ENCODE results near the gene ECSCR.
"Not testable (repeated sequence)": the region's sequence is repeated elsewhere in the genome, so short reads cannot be mapped to it uniquely, and the experiment has no call there.

Gene ECSCR

GRCh38 chr5:139413153-139413552, 49.4 kb downstream of the ECSCR start:
- Mint-ChIP-seq H3K27ac (peak overlapping the region in 1 of 3 experiments; percentile 77), H3K9me3 (no peaks in the 10 kb centered on the region), H3K4me3 (no peak overlapping the region), H3K27me3 (ENCODE audit: low read depth) (no peaks in the 10 kb centered on the region), H3K36me3 (ENCODE audit: low read depth) (peaks cover 23% of the 10 kb centered on the region), H3K4me1 (peaks cover 53% of the 10 kb centered on the region)
- TF ChIP-seq, protein P1, sequence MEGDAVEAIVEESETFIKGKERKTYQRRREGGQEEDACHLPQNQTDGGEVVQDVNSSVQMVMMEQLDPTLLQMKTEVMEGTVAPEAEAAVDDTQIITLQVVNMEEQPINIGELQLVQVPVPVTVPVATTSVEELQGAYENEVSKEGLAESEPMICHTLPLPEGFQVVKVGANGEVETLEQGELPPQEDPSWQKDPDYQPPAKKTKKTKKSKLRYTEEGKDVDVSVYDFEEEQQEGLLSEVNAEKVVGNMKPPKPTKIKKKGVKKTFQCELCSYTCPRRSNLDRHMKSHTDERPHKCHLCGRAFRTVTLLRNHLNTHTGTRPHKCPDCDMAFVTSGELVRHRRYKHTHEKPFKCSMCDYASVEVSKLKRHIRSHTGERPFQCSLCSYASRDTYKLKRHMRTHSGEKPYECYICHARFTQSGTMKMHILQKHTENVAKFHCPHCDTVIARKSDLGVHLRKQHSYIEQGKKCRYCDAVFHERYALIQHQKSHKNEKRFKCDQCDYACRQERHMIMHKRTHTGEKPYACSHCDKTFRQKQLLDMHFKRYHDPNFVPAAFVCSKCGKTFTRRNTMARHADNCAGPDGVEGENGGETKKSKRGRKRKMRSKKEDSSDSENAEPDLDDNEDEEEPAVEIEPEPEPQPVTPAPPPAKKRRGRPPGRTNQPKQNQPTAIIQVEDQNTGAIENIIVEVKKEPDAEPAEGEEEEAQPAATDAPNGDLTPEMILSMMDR (IDR thresholded peaks at IDR 0.05; ENCODE audit: unreplicated experiment in 3 of 3): no peak

- peak overlapping the region in 1 of 3 experiments; percentile 18 for H3K27ac Mint-ChIP-seq
- peaks cover 54% of the 10 kb centered on the region for H3K4me1 Mint-ChIP-seq
- H3K4me3 Mint-ChIP-seq: no peak overlapping the region
- H3K36me3 Mint-ChIP-seq (ENCODE audit: low read depth): peaks cover 19% of the 10 kb centered on the region
- H3K27me3 Mint-ChIP-seq (ENCODE audit: low read depth): no peaks in the 10 kb centered on the region
- TF ChIP-seq, protein P1 (IDR thresholded peaks at IDR 0.05; ENCODE audit: unreplicated experiment in 3 of 3): no peak
- H3K9me3 Mint-ChIP-seq: no peaks in the 10 kb centered on the region
Measured at GRCh38 chr5:139410993-139411828, 51.3 kb downstream of the ECSCR start.

- Mint-ChIP-seq H3K4me1 (peaks cover 47% of the 10 kb centered on the region), H3K27ac (no peak overlapping the region)
- TF ChIP-seq, protein P1 (IDR thresholded peaks at IDR 0.05; ENCODE audit: unreplicated experiment in 3 of 3): no peak
Measured at GRCh38 chr5:139410121-139410992, 52.2 kb downstream of the ECSCR start.

GRCh38 chr5:139409116-139409515, 53.4 kb downstream of the ECSCR start:
- H3K27me3 Mint-ChIP-seq (ENCODE audit: low read depth); H3K4me3 Mint-ChIP-seq; H3K27ac Mint-ChIP-seq; H3K9me3 Mint-ChIP-seq: not testable (repeated sequence)
- H3K4me1 Mint-ChIP-seq: peaks cover 42% of the 10 kb centered on the region
- peaks cover 19% of the 10 kb centered on the region for H3K36me3 Mint-ChIP-seq (ENCODE audit: low read depth)

More at GRCh38 chr5:139410121-139410992, 52.2 kb downstream of the ECSCR start:
- H3K27me3 Mint-ChIP-seq (ENCODE audit: low read depth): no peaks in the 10 kb centered on the region
- no peaks in the 10 kb centered on the region for H3K9me3 Mint-ChIP-seq
- no peak overlapping the region for H3K4me3 Mint-ChIP-seq
- peaks cover 19% of the 10 kb centered on the region for H3K36me3 Mint-ChIP-seq (ENCODE audit: low read depth)

- Mint-ChIP-seq H3K4me1 (peaks cover 43% of the 10 kb centered on the region), H3K4me3 (no peak overlapping the region), H3K27ac (no peak overlapping the region), H3K9me3 (no peaks in the 10 kb centered on the region), H3K36me3 (ENCODE audit: low read depth) (peaks cover 12% of the 10 kb centered on the region), H3K27me3 (ENCODE audit: low read depth) (no peaks in the 10 kb centered on the region)
- TF ChIP-seq, protein P1 (IDR thresholded peaks at IDR 0.05; ENCODE audit: unreplicated experiment in 3 of 3): no peak
Measured at GRCh38 chr5:139408191-139408590, 54.4 kb downstream of the ECSCR start.

DNA sequence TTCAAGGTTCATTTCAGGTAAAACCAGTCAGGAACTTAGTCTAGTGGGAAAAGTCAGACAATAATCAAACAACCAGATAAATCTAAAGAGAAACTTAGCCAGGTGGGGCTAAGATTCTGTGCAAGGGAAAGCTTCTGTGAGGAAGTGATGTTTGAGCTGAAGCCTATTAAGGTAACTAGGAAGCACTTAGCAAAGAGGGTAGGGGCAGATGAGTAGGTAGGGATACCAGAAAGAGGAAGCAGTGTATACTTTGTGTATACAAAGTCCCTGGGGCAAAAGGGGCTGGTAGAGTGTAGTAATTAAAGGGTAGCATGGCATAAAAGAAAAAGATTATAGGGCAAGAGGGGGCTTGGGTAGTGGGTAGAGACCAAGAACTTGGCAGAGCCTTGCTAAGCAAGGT, 55.0 kb downstream of the ECSCR start:
- H3K4me1 Mint-ChIP-seq: peaks cover 40% of the 10 kb centered on the region
- H3K4me3 Mint-ChIP-seq: no peak overlapping the region
- no peaks in the 10 kb centered on the region for H3K27me3 Mint-ChIP-seq (ENCODE audit: low read depth)
- no peak overlapping the region for H3K27ac Mint-ChIP-seq
- no peaks in the 10 kb centered on the region for H3K9me3 Mint-ChIP-seq
- TF ChIP-seq, protein P1 (IDR thresholded peaks at IDR 0.05; ENCODE audit: unreplicated experiment in 3 of 3): no peak
- H3K36me3 Mint-ChIP-seq (ENCODE audit: low read depth): peaks cover 7% of the 10 kb centered on the region

Data from nephron (organoid).